HEK293 (cell line): ENCODE measurements around the gene PTTG2.

ENCODE experiments used
- CTCF ChIA-PET: fragments of 350-600 bp; formaldehyde crosslinking; extraction: SDS; loops from one replicate; lab custom pipeline; 2021; ENCODE audit warnings: antibody characterized with exemption; lab: Yijun Ruan, JAX
- POLR2A ChIA-PET: fragments of 300-600 bp; formaldehyde crosslinking; extraction: SDS; loops from one replicate; lab custom pipeline; 2020; ENCODE audit warnings: antibody characterized with exemption, inconsistent platforms; lab: Yijun Ruan, JAX
- H3K27ac ChIP-seq: fragments of 200-500 bp; sonication (Bioruptor generic); 2 replicates; pipeline ENCODE4 v1.5.1; 2014; ENCODE audit warnings: low read depth, low read length, control low read depth, inconsistent platforms; ENCODE audit errors: extremely low read depth
- H3K36me3 ChIP-seq, 2 experiments: fragments of 200-500 bp in 1 of 2; sonication (Bioruptor generic) in 1 of 2; 1 replicate in 1 of 2; 2 replicates in 1 of 2; pipeline ENCODE4 v1.5.1; 2014 to 2017; ENCODE audit warnings: inconsistent platforms in 2 of 2, low read length in 2 of 2; ENCODE audit not compliant: control insufficient read depth in 2 of 2, insufficient read depth in 1 of 2
- H3K4me1 ChIP-seq: fragments of 200-500 bp; sonication (Bioruptor generic); 2 replicates; pipeline ENCODE4 v1.5.1; 2014; ENCODE audit warnings: mild to moderate bottlenecking, low read length, inconsistent platforms; ENCODE audit not compliant: control insufficient read depth, insufficient read depth
- H3K4me3 ChIP-seq: 2 replicates; pipeline ENCODE4 v1.5.1; 2011; ENCODE audit warnings: low read depth, mild to moderate bottlenecking, control low read depth, low read length, moderate library complexity
- H3K9me3 ChIP-seq: fragments of 200-500 bp; sonication (Bioruptor generic); 2 replicates; pipeline ENCODE4 v1.5.1; 2014; ENCODE audit warnings: low read depth, low read length, inconsistent platforms; ENCODE audit not compliant: control insufficient read depth, insufficient read depth
- MZF1 ChIP-seq: fragments of 450-650 bp; formaldehyde crosslinking; IDR thresholded peaks from 2 replicates; pipeline ENCODE4 v1.5.1; 2017; ENCODE audit warnings: missing biosample characterization, missing genetic modification characterization, borderline replicate concordance
- PBX3 ChIP-seq: sonication (generic); formaldehyde crosslinking; IDR thresholded peaks from 2 replicates; pipeline ENCODE4 v1.8.1; 2022; ENCODE audit warnings: mild to moderate bottlenecking, moderate library complexity, missing genetic modification reagents
- PRDM10 ChIP-seq: fragments of 450-650 bp; formaldehyde crosslinking; IDR thresholded peaks from 2 replicates; pipeline ENCODE4 v1.5.1; 2016; ENCODE audit warnings: missing biosample characterization, missing genetic modification characterization
- REST ChIP-seq: fragments of 450-650 bp; formaldehyde crosslinking; IDR thresholded peaks from 2 replicates; pipeline ENCODE4 v1.5.1; 2016; ENCODE audit warnings: missing biosample characterization, missing genetic modification characterization
- ZNF138 ChIP-seq: fragments of 450-650 bp; formaldehyde crosslinking; IDR thresholded peaks from 2 replicates; pipeline ENCODE4 v1.5.1; 2016; ENCODE audit warnings: missing biosample characterization, missing genetic modification characterization, borderline replicate concordance
- ZNF324 ChIP-seq: fragments of 450-650 bp; formaldehyde crosslinking; IDR thresholded peaks from 2 replicates; pipeline ENCODE4 v1.5.1; 2016; ENCODE audit warnings: missing biosample characterization, missing genetic modification characterization
- ZNF341 ChIP-seq: fragments of 450-650 bp; formaldehyde crosslinking; IDR thresholded peaks from 2 replicates; pipeline ENCODE4; 2016; ENCODE audit warnings: low read depth, missing biosample characterization, missing genetic modification characterization
- ZNF426 ChIP-seq: fragments of 450-650 bp; formaldehyde crosslinking; IDR thresholded peaks from 2 replicates; pipeline ENCODE4 v1.5.1; 2017; ENCODE audit warnings: missing biosample characterization, missing genetic modification characterization, mild to moderate bottlenecking, inconsistent platforms, moderate library complexity
- ZNF513 ChIP-seq: fragments of 450-650 bp; IDR thresholded peaks from 2 replicates; pipeline ENCODE4 v1.5.1; 2018; ENCODE audit warnings: missing biosample characterization, missing genetic modification characterization
- ZNF530 ChIP-seq: fragments of 450-650 bp; formaldehyde crosslinking; IDR thresholded peaks from 2 replicates; pipeline ENCODE4 v1.5.1; 2016; ENCODE audit warnings: low read depth, missing biosample characterization, missing genetic modification characterization
- ZNF548 ChIP-seq: fragments of 450-650 bp; formaldehyde crosslinking; IDR thresholded peaks from 2 replicates; pipeline ENCODE4 v1.5.1; 2016; ENCODE audit warnings: missing biosample characterization, missing genetic modification characterization
- ZNF580 ChIP-seq: fragments of 450-650 bp; formaldehyde crosslinking; IDR thresholded peaks from 2 replicates; pipeline ENCODE4 v1.5.1; 2016; ENCODE audit warnings: missing biosample characterization, missing genetic modification characterization
- ZNF768 ChIP-seq: fragments of 450-650 bp; formaldehyde crosslinking; IDR thresholded peaks from 2 replicates; pipeline ENCODE4 v1.5.1; 2018; ENCODE audit warnings: missing biosample characterization, mild to moderate bottlenecking, missing genetic modification characterization

The PTTG2 gene

GRCh38 chr4:37995981-37996775 is 36.0 kb downstream of the PTTG2 start (continued):
- no peak for TF ChIP-seq ZNF580 (tag by site-specific recombination)
- no peak for TF ChIP-seq ZNF324 (tag by site-specific recombination)
- TF ChIP-seq ZNF138 (tag by site-specific recombination): no peak
- no peak for TF ChIP-seq ZNF426 (tag by site-specific recombination)
- no peak for TF ChIP-seq ZNF548 (tag by site-specific recombination)
- TF ChIP-seq, all 188 proteins: peak for 0

- ChIA-PET CTCF (no interaction called here), POLR2A (no interaction called here)
- TF ChIP-seq PBX3 (CRISPR knock-in tag) (no peak), ZNF341 (tag by site-specific recombination) (peak; percentile 50; the same call in 1 of the 2 replicates)
- H3K4me1 ChIP-seq: no peaks in the 10 kb centered on the region
- H3K4me3 ChIP-seq: no peak overlapping the region
- H3K36me3 ChIP-seq: no peaks in the 10 kb centered on the region
- H3K27ac ChIP-seq: no peak overlapping the region
- H3K9me3 ChIP-seq: no peaks in the 10 kb centered on the region
Measured at GRCh38 chr4:37998226-37998625, 38.0 kb downstream of the PTTG2 start.

GRCh38 chr4:37999000-37999716 is 39.0 kb downstream of the PTTG2 start:
- H3K4me1 ChIP-seq: no peaks in the 10 kb centered on the region
- no peaks in the 10 kb centered on the region for H3K9me3 ChIP-seq
- H3K36me3 ChIP-seq: no peaks in the 10 kb centered on the region
- TF ChIP-seq ZNF768 (tag by site-specific recombination) (no peak), REST (tag by site-specific recombination) (peak; percentile 24; the same call in 1 of the 2 replicates)
- TF ChIP-seq, all 188 proteins: peak for 1
- Histone ChIP-seq H3K4me3 (no peak overlapping the region), H3K27ac (no peak overlapping the region)
- ChIA-PET CTCF (no interaction called here), POLR2A (no interaction called here)

GRCh38 chr4:37999965-38000364 is 39.8 kb downstream of the PTTG2 start:
- H3K27ac ChIP-seq: no peak overlapping the region
- no peaks in the 10 kb centered on the region for H3K9me3 ChIP-seq
- no peaks in the 10 kb centered on the region for H3K36me3 ChIP-seq
- POLR2A ChIA-PET: no interaction called here
- no peak overlapping the region for H3K4me3 ChIP-seq
- TF ChIP-seq PRDM10 (tag by site-specific recombination) (no peak), ZNF530 (tag by site-specific recombination) (no peak), ZNF513 (tag by site-specific recombination) (no peak), MZF1 (tag by site-specific recombination) (no peak), PBX3 (CRISPR knock-in tag) (no peak)
- CTCF ChIA-PET: no interaction called here
- H3K4me1 ChIP-seq: no peaks in the 10 kb centered on the region; the same call in 1 of the 2 replicates
